CD1c-positive myeloid dendritic cell (primary cell): ENCODE data around the gene MS4A10.

Experiments
- DNase-seq: peaks from one replicate; pipeline ENCODE4 v3.0.0-alpha.2; 2016; ENCODE audit errors: extremely low spot score

MS4A10 gene

GRCh38 chr11:60849641-60850520 lies 64.7 kb downstream of the MS4A10 start:
- DNase-seq, result no peak
